GM12865 (cell line): ENCODE results near the gene ARID3B.
"Not testable (repeated sequence)": the region's sequence is repeated elsewhere in the genome, so short reads cannot be mapped to it uniquely, and the experiment has no call there.

Source experiments
- DNase-seq: peaks from one replicate; pipeline ENCODE4 v3.0.0; 2010; ENCODE audit warnings: low read depth
- H3K4me3 ChIP-seq: 2 replicates; pipeline ENCODE4 v1.5.1; 2011; ENCODE audit warnings: mild to moderate bottlenecking, low read depth, low read length, control low read depth
- CTCF ChIP-seq: IDR thresholded peaks from 2 replicates; pipeline ENCODE4 v1.5.1; 2011; ENCODE audit warnings: low read length, control low read depth, low read depth, inconsistent platforms; ENCODE audit not compliant: insufficient read depth; ENCODE audit errors: missing control alignments

ARID3B gene

GRCh38 chr15:74592222-74592621 is 51.2 kb downstream of the ARID3B start:
- no peak overlapping the region for H3K4me3 ChIP-seq
- TF ChIP-seq CTCF, result no peak
- no peak for DNase-seq

- no peak for DNase-seq
- TF ChIP-seq CTCF, result no peak
- H3K4me3 ChIP-seq, result no peak overlapping the region
Measured at GRCh38 chr15:74593122-74593521, 52.1 kb downstream of the ARID3B start.

- TF ChIP-seq CTCF, result no peak
- no peak for DNase-seq
- no peak overlapping the region for H3K4me3 ChIP-seq
Measured at GRCh38 chr15:74594455-74594854, 53.4 kb downstream of the ARID3B start.

- no peak overlapping the region for H3K4me3 ChIP-seq
- no peak for DNase-seq
- no peak for TF ChIP-seq CTCF
Measured at GRCh38 chr15:74595271-74595670, 54.3 kb downstream of the ARID3B start.

- H3K4me3 ChIP-seq, DNase-seq: not testable (repeated sequence)
Measured at GRCh38 chr15:74596736-74597135, 55.7 kb downstream of the ARID3B start.

- not testable (repeated sequence) for DNase-seq, H3K4me3 ChIP-seq
Measured at GRCh38 chr15:74597146-74597705, 56.2 kb downstream of the ARID3B start.

GRCh38 chr15:74598126-74598842 is 57.3 kb downstream of the ARID3B start:
- H3K4me3 ChIP-seq, result peak overlapping the region; percentile 58
- TF ChIP-seq CTCF, result no peak
- DNase-seq, result peak; percentile 92

GRCh38 chr15:74599156-74599555 is 58.1 kb downstream of the ARID3B start:
- no peak for DNase-seq
- TF ChIP-seq CTCF, result no peak
- H3K4me3 ChIP-seq, result peak overlapping the region; percentile 58
